ENCODE data around the gene MYRIP. TPM values are rescaled to one million over a fixed set of nuclear protein-coding genes. Genes with fewer than 3 reads are reported as not detected.

The MYRIP gene
- total RNA-seq (1 to 10 TPM in 8 of 10 donors, under 1 TPM in 2; 0.45 to 2.7 (median 1.3) TPM), polyA plus RNA-seq (under 1 TPM; 0.51 to 0.52 TPM)
- long read RNA-seq, donor 1, partial matches to known transcripts: 0 of 2 reads
- long read RNA-seq, donor 1, other reads (novel, unspliced or antisense): 2 of 2 reads
- long read RNA-seq, donor 2, full-length matches to known transcripts: 1 of 7 reads
- long read RNA-seq, donor 2, partial matches to known transcripts: 1 of 7 reads
- long read RNA-seq, donor 2, other reads (novel, unspliced or antisense): 5 of 7 reads
- long read RNA-seq, donor 3, partial matches to known transcripts: 1 of 2 reads
- long read RNA-seq, donor 3, other reads (novel, unspliced or antisense): 1 of 2 reads

GRCh38 chr3:39809181-39809994, at the start of gene MYRIP:
MYRIP (plus strand) TSS chr3:39809609; CDS start chr3:39900817, 91,208 bp downstream.
- Histone ChIP-seq H3K9me3 (no peaks in the 10 kb centered on the region), H3K4me1 (peaks cover 6 to 20% (median 15%) of the 10 kb centered on the region in 9 donors), H3K36me3 (no peaks in the 10 kb centered on the region), H3K4me3 (peak within 1 kb of the TSS; percentile 35 to 73 (median 58)), H3K27me3 (peaks cover 0 to 56% (median 32%) of the 10 kb centered on the region in 7 donors), H3K27ac (peak within 1 kb of the TSS in 1 of 10 donors; percentile 4)
- peak; percentile 77 to 94 (median 84) for ATAC-seq
- intact Hi-C loops (cut with DNase I): no loop called here
- WGBS, 2 donors: 0 to 2% methylated on average over 92 to 101 of the region's 103 CpGs
- peak; percentile 20 to 60 for DNase-seq
- TF ChIP-seq, protein P1, sequence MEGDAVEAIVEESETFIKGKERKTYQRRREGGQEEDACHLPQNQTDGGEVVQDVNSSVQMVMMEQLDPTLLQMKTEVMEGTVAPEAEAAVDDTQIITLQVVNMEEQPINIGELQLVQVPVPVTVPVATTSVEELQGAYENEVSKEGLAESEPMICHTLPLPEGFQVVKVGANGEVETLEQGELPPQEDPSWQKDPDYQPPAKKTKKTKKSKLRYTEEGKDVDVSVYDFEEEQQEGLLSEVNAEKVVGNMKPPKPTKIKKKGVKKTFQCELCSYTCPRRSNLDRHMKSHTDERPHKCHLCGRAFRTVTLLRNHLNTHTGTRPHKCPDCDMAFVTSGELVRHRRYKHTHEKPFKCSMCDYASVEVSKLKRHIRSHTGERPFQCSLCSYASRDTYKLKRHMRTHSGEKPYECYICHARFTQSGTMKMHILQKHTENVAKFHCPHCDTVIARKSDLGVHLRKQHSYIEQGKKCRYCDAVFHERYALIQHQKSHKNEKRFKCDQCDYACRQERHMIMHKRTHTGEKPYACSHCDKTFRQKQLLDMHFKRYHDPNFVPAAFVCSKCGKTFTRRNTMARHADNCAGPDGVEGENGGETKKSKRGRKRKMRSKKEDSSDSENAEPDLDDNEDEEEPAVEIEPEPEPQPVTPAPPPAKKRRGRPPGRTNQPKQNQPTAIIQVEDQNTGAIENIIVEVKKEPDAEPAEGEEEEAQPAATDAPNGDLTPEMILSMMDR (IDR thresholded peaks at IDR 0.05): no peak

DNA sequence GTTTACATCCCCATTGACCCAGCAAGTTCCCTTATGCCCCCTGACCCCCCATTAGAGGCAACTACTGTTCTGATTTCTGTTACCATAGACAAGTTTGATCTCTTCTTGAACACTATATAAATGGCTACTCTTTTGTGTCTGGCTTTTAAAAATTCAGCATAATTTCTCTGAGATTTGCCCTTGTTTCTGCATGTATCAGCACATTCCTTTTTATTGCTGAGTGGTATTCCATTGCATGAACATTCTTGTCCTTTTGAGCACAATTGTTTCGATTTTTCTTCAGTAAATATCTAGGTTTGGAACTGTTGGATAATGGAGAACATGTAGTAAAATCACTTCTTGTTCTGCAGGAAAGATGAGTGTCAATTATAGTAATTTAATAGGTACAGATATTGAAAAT, 49.1 kb upstream of the MYRIP start:
- DNase-seq: no peak
- Histone ChIP-seq H3K36me3 (no peaks in the 10 kb centered on the region), H3K27ac (no peak overlapping the region), H3K27me3 (no peaks in the 10 kb centered on the region), H3K9me3 (peaks cover 0 to 2% (median 0%) of the 10 kb centered on the region in 11 donors), H3K4me1 (peaks cover 0 to 3% (median 0%) of the 10 kb centered on the region in 9 donors), H3K4me3 (no peak overlapping the region)
- ATAC-seq: no peak
- 84 to 87% methylated on average over 1 of the region's 1 CpG for WGBS, 2 donors
- TF ChIP-seq, protein P1 (IDR thresholded peaks at IDR 0.05): no peak
- intact Hi-C loops (cut with DNase I): no loop called here

GRCh38 chr3:39762537-39763070, 46.8 kb upstream of the MYRIP start:
- Histone ChIP-seq H3K4me3 (no peak overlapping the region), H3K27ac (no peak overlapping the region), H3K27me3 (no peaks in the 10 kb centered on the region), H3K9me3 (peaks cover 0 to 4% (median 0%) of the 10 kb centered on the region in 11 donors), H3K36me3 (no peaks in the 10 kb centered on the region), H3K4me1 (peaks cover 0 to 3% (median 0%) of the 10 kb centered on the region in 9 donors)
- no peak for DNase-seq
- whole genome bisulfite sequencing, 2 donors: 41 to 47% methylated on average over 1 of the region's 1 CpG
- intact Hi-C loops (cut with DNase I): no loop called here
- TF ChIP-seq, protein P1 (IDR thresholded peaks at IDR 0.05): no peak
- ATAC-seq: no peak

- peaks cover 0 to 4% (median 0%) of the 10 kb centered on the region in 11 donors for H3K9me3 ChIP-seq
- peaks cover 0 to 3% (median 0%) of the 10 kb centered on the region in 9 donors for H3K4me1 ChIP-seq
- no peaks in the 10 kb centered on the region for H3K27me3 ChIP-seq
- TF ChIP-seq, protein P1 (IDR thresholded peaks at IDR 0.05): no peak
- H3K27ac ChIP-seq: no peak overlapping the region
- intact Hi-C loops (cut with DNase I): no loop called here
- no peaks in the 10 kb centered on the region for H3K36me3 ChIP-seq
- ATAC-seq (no peak), DNase-seq (no peak)
- no peak overlapping the region for H3K4me3 ChIP-seq
These were observed 46.0 kb upstream of the MYRIP start for GRCh38 chr3:39763390-39763789.

All from heart right ventricle (tissue), 16 donors.